Stomach (tissue), 4 donors: ENCODE results near the gene NAB2.

Source experiments
- EP300 ChIP-seq: sonication (generic); formaldehyde crosslinking; IDR thresholded peaks from one replicate; pipeline ENCODE4 v1.6.1; 2017; ENCODE audit warnings: antibody characterized with exemption
- POLR2A ChIP-seq, 4 donors: fragments of 450-650 bp; IDR thresholded peaks; one replicate each; pipeline ENCODE4 v1.6.1; 2016; ENCODE audit warnings: antibody characterized with exemption in 4 of 4, control low read depth in 2 of 4, mild to moderate bottlenecking in 1 of 4, moderate library complexity in 1 of 4
- POLR2AphosphoS5 ChIP-seq, 3 donors: sonication (generic); formaldehyde crosslinking; IDR thresholded peaks; one replicate each; pipeline ENCODE4 v1.6.1; 2016; ENCODE audit warnings: antibody characterized with exemption in 3 of 3
- TF ChIP-seq, protein P1 (sequence below), 7 experiments: fragments of 450-650 bp in 4 of 7; fragments of 200-600 bp in 3 of 7; sonication (generic) in 3 of 7; IDR thresholded peaks; one replicate each; pipeline ENCODE4 v1.5.1; 2016 to 2019; ENCODE audit warnings: antibody characterized with exemption in 7 of 7, control low read depth in 2 of 7, mild to moderate bottlenecking in 1 of 7

DNA sequence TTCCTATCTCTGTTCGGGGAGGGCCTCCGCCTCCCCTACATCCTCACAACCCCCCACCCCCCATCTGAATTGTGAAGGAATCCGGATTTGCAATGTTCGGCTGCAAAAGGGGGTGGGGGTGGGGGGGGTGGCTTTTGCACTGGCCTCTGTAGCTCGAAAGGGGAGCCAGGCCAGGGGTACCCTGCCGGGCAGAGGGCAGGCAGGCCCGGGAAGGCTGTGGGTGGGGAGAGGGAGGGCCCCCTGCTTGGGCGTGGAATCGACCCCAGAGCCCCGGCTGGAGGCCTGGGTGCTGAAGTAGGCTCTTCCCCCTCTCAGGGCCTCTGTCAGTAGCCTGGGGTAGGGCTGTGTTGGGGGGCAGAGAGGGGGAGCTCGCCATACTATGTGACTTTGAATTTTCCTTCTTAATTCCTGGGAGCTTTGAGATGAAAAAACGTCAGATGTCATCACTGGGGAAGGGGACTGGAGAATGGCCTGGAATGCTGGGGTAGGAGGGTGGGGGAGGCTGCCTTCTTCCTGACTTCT lies 40.5 kb downstream of the NAB2 start:
- TF ChIP-seq POLR2AphosphoS5 (IDR thresholded peaks at IDR 0.05) (no peak), POLR2A (IDR thresholded peaks at IDR 0.05) (no peak), EP300 (no peak)
- TF ChIP-seq, protein P1, sequence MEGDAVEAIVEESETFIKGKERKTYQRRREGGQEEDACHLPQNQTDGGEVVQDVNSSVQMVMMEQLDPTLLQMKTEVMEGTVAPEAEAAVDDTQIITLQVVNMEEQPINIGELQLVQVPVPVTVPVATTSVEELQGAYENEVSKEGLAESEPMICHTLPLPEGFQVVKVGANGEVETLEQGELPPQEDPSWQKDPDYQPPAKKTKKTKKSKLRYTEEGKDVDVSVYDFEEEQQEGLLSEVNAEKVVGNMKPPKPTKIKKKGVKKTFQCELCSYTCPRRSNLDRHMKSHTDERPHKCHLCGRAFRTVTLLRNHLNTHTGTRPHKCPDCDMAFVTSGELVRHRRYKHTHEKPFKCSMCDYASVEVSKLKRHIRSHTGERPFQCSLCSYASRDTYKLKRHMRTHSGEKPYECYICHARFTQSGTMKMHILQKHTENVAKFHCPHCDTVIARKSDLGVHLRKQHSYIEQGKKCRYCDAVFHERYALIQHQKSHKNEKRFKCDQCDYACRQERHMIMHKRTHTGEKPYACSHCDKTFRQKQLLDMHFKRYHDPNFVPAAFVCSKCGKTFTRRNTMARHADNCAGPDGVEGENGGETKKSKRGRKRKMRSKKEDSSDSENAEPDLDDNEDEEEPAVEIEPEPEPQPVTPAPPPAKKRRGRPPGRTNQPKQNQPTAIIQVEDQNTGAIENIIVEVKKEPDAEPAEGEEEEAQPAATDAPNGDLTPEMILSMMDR (IDR thresholded peaks at IDR 0.05), result no peak
